NCI-H446 treated with DMSO at 0.1 percent for 48 hours (cell line): ENCODE results near the gene LAMB4.
"Not testable (repeated sequence)": the region's sequence is repeated elsewhere in the genome, so short reads cannot be mapped to it uniquely, and the experiment has no call there.

Experiments
- DNase-seq: peaks from one replicate; lab custom pipeline; 2025; lab: John Stamatoyannopoulos, UW

Gene LAMB4

DNA sequence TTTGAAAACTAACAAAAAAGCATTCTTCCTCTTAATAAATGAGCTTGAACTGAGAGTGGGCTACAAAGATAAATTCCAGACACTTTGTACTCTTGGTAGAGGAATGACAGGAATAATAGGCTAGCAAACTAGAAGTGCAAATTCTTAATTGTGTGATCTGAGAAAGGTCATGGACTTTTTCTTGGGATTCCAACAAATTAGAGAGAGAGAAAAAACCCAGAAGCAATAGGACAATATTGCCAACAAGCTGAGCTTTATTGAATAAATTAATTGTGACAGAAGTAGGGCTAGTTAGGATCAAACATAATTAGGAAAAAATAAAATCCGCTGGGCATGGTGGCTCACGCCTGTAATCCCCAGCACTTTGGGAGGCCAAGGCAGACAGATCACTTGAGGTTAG is 85.8 kb downstream of the LAMB4 start:
- DNase-seq, result no peak

DNA sequence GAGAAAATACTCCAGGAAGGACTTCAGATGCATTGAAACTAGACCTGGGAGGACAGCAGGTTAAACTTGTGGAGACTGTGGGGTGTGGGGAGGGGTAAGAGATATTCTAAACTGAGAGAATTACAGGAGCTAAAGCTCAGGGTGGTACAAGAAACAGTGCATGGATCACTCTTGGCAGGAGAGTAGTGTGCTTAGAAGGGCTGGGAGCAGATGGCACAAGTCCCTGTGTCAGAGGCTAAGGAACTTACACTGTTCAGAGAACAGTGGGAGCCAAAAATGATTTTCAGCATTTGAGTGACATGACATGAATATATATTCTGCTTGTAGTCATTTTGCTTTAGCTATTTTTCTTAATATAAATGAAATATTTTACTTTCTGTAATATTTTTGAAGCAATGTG is 91.2 kb downstream of the LAMB4 start:
- peak; percentile 36 for DNase-seq

DNA sequence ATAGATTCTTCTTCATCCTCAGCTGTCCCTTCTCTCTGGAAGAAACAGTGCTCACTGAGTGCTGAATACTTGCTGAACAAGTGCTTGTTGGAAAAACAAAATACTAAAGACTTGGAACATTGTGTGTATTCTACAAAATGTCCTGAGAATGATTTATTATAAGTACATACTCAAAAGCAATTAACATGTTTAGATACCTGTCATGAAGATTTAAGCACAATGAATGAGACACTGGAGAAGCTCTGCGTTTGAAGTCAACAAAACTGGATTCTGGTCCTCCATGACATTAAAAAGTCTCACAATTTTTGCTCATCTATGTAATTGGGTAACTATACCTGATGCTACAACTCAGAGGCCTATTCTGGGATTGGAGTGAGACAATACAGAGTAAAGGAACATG is 92.4 kb downstream of the LAMB4 start:
- DNase-seq, result no peak

DNA sequence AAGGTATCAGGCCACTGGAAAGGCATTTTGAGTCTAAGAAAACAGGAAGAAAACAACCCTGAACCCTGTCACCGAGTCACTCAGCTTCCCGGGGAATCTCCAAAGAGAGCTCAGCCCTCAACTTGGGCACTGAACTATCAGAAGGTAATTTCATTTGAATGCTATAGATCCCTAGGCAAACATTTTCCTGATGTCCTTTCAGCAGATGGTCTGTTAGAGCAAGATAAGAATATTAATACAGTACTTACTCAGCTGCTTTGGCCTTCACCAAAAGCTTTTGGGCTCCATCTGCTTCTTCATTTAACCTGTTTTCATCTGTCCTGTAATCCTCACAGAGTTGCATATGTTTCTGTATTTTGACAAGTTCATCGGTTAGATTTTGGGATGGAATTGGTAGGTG is 93.0 kb downstream of the LAMB4 start:
- no peak for DNase-seq

DNA sequence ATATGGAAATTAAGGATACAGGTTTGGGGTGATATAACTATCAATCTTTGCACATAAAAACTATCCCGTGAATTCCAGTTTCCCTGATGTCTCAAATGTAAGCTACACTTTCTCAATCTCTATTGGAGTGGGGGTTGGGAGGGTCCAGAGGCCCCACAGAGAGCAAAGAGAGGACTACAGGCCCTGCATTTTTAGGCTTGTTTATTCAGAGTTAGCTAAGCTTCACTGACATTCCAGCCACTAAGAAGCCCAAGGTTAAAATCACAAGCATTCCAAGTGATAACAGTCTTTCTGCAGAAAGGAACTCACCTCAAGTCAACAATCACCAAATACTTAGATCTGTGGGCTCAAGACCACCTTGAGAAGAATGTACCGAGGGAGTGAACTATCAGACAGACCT is 95.6 kb downstream of the LAMB4 start:
- DNase-seq, result no peak

DNA sequence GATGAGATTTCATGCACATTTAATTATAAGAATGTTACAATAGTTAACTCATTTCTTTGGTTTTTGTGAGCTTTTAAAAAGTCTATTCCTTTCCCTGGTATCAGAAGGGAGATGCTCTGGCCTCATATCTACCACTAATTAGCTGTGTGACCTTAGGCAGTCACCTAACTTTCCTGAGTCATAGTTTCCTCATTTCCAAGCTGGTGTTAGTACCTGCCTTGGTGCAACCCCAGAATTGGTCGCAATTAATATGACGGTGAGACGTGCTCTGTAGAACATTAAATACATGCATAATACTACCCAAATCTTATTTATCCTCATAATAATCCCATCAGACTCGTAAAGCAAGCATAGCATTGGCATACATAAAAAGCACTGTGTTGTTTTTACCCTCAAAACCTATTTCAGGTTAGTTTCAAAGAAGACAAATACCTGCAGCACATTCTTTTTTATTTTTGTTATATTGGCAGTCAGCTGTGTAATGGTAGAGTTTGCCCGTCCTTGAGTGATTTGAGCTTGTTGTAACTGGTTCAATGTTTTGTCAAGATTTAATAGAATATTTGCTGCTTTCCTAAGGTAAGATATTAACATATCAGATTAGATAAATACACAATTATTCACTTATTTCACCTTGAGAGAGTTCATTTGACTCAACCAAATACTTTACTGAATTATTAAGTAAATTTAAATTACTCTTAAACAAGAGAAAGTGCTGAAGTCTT is 96.2 kb downstream of the LAMB4 start:
- no peak for DNase-seq

DNA sequence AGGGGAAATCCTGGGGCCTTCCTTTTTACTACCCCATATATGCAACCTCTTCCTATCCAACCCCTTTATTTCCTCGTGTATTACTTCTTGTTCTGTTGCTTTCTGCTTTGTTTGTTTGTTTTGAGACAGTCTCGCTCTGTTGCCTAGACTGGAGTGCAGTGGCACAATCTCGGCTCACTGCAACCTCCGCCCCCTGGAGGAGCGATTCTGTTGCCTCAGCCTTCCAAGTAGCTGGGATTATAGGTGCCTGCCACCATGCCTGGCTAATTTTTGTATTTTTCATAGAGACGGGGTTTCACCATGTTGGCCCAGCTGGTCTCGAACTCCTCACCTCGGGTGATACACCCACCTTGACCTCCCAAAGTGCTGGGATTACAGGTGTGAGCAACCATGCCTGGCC is 96.9 kb downstream of the LAMB4 start:
- not testable (repeated sequence) for DNase-seq

DNA sequence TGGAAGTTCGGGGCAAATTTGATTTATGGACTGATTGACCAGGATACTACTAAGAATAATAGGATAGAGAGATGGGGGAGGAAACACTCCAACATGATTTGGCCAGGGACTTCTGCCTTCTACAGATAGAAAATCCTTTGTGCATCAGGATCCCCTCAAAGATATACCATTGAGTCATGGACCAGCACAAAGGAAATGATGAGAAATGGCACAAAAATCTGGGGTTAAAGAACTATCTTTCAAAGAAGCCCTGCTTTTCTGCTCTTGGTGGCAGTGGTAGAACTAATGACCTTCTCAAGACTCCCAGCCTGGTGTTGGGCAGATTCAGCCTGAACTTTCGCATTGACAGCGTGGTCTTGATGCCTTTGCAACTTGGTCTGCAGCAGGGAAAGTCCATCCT is 99.6 kb downstream of the LAMB4 start:
- DNase-seq, result no peak

DNA sequence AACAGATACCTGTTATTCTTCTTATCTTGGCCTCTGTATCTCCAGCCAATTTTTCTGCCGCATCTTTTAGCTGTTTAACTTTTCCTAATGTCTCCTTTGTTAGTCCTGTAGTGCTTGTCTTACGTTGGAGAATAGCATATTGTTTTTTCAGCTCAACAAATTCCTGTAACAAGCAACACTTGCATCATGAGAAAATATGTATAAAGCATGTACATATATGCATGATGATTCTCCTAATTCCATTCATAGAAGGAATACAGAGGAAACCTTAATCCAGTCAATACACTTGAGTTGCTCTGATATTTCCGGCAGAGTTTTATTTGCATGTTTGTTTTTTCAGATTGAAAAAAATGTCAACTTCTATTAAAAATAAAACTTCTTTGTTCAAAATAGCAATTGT is 101.1 kb downstream of the LAMB4 start:
- no peak for DNase-seq

DNA sequence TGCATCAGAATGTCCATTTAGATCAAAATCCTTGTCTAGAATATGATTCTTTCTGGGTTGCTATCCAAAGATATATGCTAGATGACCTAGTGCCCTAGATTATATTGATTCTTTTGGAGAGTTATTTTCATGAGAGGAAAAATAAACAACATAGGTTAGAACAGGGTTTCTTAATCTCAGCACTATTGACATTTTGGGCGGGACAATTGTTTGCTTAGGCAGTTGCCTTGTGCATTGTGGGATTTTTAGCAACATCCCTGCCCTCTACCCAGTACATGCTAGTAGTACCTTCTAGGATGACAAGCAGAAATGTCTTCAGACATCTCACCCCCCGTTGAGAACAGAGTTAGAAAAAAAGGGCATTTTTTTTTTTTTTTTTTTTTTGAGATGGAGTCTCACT is 102.0 kb downstream of the LAMB4 start:
- DNase-seq, result no peak

DNA sequence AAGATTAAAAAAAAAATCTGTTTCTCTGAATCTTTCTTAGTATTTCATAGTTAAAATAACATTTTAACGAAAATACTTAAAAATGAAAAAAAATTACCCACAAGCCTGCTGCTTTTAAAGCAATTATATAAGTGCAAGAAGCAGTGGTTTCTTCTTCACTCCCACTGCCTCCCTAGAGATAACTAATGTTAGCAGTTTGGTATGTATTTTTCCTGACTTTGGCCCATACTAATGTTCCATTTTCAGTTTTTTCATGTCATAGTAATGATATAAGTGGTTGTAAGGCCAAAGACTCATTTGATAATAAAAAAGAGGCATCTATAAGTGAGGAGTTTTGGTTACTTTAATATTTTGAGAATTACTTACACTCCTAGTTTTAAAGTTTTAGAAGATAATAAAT is 102.9 kb downstream of the LAMB4 start:
- no peak for DNase-seq

DNA sequence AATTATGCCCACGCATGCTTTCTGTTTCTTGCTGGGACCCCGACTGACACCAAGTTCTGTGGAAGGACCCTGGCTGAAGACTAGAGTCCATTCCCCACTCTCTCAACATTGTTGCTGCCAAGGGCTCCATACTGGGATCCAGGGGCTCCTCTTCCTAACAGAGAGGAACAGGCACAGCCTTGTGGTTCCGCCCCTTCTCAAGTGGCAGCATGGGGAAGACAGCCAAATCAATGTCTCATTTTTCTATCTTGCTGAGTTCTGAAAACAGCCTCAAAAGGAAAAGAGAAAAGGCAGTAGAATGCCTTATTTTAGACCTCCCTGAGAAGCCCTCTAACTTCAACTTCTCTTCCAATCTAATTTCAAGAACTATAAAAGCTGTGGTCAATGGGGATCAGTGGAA is 103.5 kb downstream of the LAMB4 start:
- DNase-seq, result no peak

DNA sequence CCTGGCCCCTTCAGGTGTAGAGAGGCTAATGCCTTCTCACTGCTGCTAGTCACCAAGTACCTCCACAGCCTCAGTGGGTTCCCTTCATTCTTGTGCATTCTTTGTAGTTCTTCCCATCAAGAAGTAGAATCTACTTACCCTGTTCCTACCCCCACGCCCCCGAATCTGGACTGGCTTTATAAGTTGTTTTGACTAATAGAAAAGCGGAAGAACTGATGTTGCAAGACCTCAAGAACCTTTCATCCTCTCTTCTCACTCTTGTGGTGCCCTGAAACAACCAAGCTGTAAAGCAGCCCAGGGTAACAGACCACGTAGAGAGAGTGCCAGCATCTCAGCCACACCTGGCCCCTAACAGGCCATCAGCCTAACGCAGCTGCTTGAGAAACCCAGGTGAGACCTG is 104.0 kb downstream of the LAMB4 start:
- DNase-seq, result no peak

DNA sequence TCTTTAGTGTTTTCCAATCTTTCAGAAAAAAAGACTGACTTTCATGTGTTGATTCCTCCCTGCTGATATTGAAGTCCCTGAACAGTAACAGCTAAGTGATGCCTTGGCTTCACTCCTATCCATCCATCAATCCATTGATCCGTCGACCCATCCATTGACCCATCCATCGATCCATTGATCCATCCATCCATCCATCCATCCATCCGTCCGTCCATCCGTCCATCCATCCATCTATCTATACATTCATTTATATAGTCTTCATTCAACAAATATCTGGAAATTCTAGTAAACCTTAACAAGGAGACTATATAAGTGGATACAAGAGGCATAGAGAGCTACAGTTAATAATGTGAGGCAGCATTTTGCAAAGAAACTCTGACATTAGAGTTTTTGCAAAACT is 105.6 kb downstream of the LAMB4 start:
- no peak for DNase-seq

DNA sequence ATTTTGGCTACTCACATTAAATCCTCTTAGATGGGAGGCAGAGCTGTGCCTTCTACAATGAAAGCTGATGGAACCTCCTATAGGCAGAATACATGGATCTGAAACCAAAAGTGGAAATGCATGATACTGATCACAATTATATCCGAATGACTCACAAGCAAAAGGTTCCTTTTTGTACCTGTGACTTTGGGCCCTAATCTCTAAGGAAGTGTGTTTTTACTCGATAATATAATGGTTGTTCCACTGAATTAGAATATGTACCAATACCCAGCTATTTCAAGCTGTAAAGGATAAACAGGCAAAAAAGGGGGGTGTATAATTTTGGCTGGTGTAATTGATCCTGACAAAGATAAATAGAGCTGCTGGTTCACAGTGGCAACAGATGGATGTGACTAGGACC is 109.6 kb downstream of the LAMB4 start:
- no peak for DNase-seq

DNA sequence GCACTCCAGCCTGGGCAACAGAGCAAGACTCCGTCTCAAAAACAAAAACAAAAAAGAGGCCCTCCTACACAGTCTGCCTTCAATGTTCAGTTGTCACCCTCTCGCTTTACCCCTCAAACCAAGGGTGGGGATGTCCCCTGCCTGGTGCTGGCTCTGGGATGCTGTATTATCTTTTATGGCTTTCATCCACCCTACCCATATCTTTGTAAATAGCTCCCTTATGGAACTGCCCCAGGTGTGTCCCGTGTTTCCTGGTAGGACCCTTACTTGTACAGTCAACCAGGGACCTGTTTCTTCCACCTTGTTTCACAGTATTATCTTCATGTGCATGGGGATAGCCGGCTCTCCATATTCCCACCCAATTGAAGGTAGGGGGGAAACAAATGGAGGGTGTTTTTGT is 111.5 kb downstream of the LAMB4 start:
- DNase-seq, result no peak

DNA sequence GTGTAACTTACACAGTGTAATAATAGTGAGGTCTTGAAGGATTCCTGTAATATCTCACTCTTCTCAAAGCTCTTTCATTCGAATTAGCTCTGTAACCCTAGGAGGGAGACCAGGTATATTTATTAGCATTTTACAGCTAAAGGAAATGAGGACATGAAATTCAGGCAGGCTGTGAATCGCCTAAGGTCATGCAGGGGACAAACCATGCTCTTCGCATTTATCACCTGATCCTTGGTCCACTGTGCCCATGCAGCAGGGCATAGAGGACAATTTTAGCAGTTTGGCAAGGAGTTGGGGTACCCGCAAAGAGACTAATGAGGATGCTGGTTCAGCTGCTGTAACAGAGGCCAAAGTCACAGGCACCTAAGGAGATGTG is 112.4 kb downstream of the LAMB4 start:
- no peak for DNase-seq

DNA sequence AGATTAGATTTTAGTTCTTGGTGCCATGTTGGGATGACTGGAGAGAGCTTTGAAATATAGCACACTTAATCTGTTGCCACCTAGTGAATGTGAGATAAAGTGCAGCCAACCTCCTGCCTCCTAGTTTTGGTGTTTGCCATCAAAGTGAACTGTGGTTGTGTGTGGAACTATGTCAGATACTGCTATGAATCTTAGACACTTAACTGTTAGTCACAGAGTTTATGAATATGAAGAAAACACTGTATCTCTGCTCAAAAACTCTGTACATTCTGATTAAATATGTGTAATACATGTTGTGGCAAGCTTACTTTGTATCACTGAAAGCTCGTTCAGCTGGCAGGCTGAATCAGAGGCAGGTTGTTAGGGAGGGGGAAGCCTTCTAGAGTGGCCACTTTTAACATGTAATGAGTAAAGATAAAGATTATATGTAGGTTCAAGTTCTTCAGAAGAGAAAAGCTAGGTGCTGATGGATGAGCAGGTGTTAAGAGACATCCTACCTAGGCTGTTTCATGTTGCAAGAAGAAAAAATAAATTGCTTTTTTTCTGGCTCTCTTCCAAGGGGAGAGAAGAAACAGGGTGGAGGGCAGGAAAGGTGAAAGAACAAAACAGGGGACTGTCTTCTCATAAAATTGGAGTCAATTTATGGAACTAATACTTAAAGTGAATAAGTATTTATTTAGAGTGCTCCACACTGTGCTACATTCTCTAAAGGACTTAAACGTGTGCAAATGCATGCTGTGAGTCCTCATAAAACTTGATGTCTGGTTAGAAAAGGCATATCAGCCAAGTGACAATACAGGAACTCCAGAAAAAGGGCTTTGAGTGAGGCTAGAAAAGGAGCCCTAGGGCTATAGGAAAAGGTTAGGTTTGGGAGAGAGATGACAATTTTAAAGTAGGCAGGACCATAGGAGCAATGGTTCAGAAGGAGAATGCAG is 113.1 kb downstream of the LAMB4 start:
- DNase-seq, result no peak

DNA sequence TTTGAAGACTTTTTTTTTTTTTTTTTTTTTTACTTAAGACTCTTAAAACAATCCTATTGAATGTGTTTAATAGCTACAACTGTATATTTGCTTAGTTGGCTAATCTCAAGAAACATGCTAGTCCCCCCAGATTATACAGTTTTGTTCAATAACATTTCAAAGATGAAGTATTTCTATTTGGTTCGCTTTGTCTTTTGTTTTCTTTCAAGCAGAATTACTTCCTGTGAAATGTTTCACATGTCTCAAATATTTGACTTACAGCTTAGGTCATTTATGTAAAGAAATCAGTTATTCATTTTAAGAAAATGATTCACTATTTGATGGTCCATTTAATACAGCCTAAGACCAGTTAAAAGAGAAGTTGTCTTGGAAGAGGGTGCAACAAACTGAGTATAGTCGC is 114.4 kb downstream of the LAMB4 start:
- DNase-seq, result no peak

DNA sequence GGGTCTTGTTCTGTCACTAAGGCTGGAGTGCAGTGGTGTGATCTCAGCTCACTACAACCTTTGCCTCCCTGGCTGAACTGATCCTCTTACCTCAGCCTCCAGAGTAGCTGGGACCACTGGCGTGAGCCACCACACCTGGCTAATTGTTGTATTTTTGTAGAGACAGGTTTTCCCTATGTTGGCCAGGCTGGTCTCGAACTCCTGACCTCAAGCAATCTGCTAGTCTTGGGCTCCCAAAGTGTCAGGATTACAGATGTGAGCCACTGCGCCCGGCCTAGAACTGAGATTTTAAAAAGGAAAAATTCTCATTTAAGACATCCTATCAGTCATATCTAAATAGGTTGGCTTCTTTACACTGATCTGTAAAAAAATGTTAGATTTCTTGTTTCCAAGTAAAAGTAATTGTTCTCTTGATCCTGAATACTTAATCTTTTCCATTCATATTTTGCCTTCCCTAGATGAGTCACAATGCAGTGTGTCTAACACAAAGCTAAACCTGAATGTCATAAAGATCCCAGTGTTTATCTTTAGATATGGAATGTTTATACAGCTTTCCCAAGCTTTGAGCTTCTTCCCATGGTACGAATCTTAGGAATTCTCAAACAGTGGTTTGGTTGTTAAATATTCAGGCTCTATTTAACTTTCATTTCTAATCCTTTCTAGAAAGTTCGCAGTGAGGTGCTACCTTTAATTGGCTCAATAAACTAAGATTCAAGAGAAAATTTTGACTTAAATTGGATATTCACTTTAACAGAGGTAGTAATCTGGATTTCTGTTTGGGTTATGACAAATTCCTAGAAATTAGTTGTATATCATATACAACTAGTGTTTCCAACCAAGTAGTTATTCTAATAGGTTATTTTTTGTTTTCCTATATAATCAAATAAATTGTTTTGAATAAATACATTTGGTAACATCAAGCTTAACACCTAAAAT is 115.1 kb downstream of the LAMB4 start:
- no peak for DNase-seq

DNA sequence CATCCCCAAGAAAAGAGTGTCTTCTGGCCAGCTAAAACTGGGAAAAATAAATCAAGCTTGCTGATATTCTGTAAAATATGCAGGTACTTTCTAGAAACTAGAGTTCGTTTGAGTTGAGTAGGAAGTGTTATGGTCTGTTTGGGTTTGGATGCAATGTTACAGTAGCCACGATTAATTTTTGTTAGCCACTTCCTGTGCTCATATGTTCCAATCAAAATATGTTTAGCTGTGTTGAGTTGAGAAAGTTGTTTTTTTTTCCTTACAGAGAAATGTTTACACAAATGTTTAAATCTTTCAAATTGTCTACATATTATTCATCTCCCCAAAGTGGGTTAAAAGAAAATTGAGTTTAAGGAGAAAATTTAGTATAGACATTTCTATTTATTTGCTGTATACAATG is 115.9 kb downstream of the LAMB4 start:
- DNase-seq, result no peak
